Progenitor cell of endocrine pancreas (in vitro differentiated cells): ENCODE data around the gene CFAP54. TPM values are rescaled to one million over a fixed set of nuclear protein-coding genes. Genes with fewer than 3 reads are reported as not detected.

Experiments
- DNase-seq: peaks from one replicate; pipeline ENCODE4 v3.0.0; 2021; ENCODE audit warnings: low spot score; ENCODE audit not compliant: unreplicated experiment
- H3K27ac Mint-ChIP-seq: 2 replicates; pipeline ENCODE4 v1.8.0; 2021; ENCODE audit warnings: mild to moderate bottlenecking, moderate library complexity, mixed read lengths
- H3K27me3 Mint-ChIP-seq: 2 replicates; pipeline ENCODE4 v1.8.0; 2021; ENCODE audit warnings: mixed read lengths
- H3K36me3 Mint-ChIP-seq: 2 replicates; pipeline ENCODE4 v1.8.0; 2022; ENCODE audit warnings: mixed read lengths; ENCODE audit not compliant: insufficient read depth
- H3K4me1 Mint-ChIP-seq: 2 replicates; pipeline ENCODE4 v1.8.0; 2021; ENCODE audit warnings: low read depth, mixed read lengths
- H3K4me3 Mint-ChIP-seq: 2 replicates; pipeline ENCODE4 v1.8.0; 2021; ENCODE audit warnings: low read depth, mild to moderate bottlenecking, moderate library complexity, mixed read lengths
- H3K9me3 Mint-ChIP-seq: 2 replicates; pipeline ENCODE4 v1.8.0; 2021; ENCODE audit warnings: low read depth, mixed read lengths
- CTCF ChIP-seq: fragments of 200-600 bp; sonication (generic); IDR thresholded peaks from one replicate; pipeline ENCODE4 v1.5.0; 2021; ENCODE audit warnings: antibody characterized with exemption, mild to moderate bottlenecking; ENCODE audit not compliant: unreplicated experiment
- total RNA-seq: library from RNA; stranded (reverse); gene quantifications from 2 replicates; pipeline ENCODE4 v1.2.1, GENCODE V29; 2021

Gene CFAP54
- total RNA-seq, 1 donor from 2014 or later, result 5.9 TPM

- no peak for DNase-seq
- H3K4me1 Mint-ChIP-seq, result peaks cover 3% of the 10 kb centered on the region
- no peaks in the 10 kb centered on the region for H3K27me3 Mint-ChIP-seq
- H3K9me3 Mint-ChIP-seq, result no peaks in the 10 kb centered on the region
- no peak for TF ChIP-seq CTCF
- H3K4me3 Mint-ChIP-seq, result no peak overlapping the region
- H3K36me3 Mint-ChIP-seq, result no peaks in the 10 kb centered on the region
- H3K27ac Mint-ChIP-seq, result no peak overlapping the region
These were observed 209.1 kb downstream of the CFAP54 start for GRCh38 chr12:96698521-96698920.

GRCh38 chr12:96698965-96699364 lies 209.6 kb downstream of the CFAP54 start:
- Mint-ChIP-seq H3K36me3 (no peaks in the 10 kb centered on the region), H3K27ac (no peak overlapping the region), H3K27me3 (no peaks in the 10 kb centered on the region), H3K4me3 (no peak overlapping the region), H3K9me3 (no peaks in the 10 kb centered on the region), H3K4me1 (peaks cover 3% of the 10 kb centered on the region)
- DNase-seq, result no peak
- no peak for TF ChIP-seq CTCF

GRCh38 chr12:96701856-96702255 lies 212.5 kb downstream of the CFAP54 start:
- no peaks in the 10 kb centered on the region for H3K9me3 Mint-ChIP-seq
- no peak overlapping the region for H3K27ac Mint-ChIP-seq
- DNase-seq, result no peak
- H3K27me3 Mint-ChIP-seq, result no peaks in the 10 kb centered on the region
- H3K36me3 Mint-ChIP-seq, result no peaks in the 10 kb centered on the region
- TF ChIP-seq CTCF, result no peak
- H3K4me3 Mint-ChIP-seq, result no peak overlapping the region
- H3K4me1 Mint-ChIP-seq, result peaks cover 2% of the 10 kb centered on the region

GRCh38 chr12:96710127-96710745 lies 220.9 kb downstream of the CFAP54 start:
- no peak overlapping the region for H3K4me3 Mint-ChIP-seq
- no peaks in the 10 kb centered on the region for H3K4me1 Mint-ChIP-seq
- no peaks in the 10 kb centered on the region for H3K27me3 Mint-ChIP-seq
- no peak for TF ChIP-seq CTCF
- no peaks in the 10 kb centered on the region for H3K9me3 Mint-ChIP-seq
- no peak overlapping the region for H3K27ac Mint-ChIP-seq
- no peaks in the 10 kb centered on the region for H3K36me3 Mint-ChIP-seq
- DNase-seq, result no peak

- Mint-ChIP-seq H3K27me3 (no peaks in the 10 kb centered on the region), H3K9me3 (no peaks in the 10 kb centered on the region), H3K27ac (no peak overlapping the region), H3K4me3 (no peak overlapping the region), H3K36me3 (no peaks in the 10 kb centered on the region), H3K4me1 (no peaks in the 10 kb centered on the region)
- no peak for TF ChIP-seq CTCF
- DNase-seq, result no peak
These were observed 222.0 kb downstream of the CFAP54 start for GRCh38 chr12:96711364-96711763.
